CD14-positive monocyte (primary cell): Measurements from ENCODE around the gene MAST4. TPM values are rescaled to one million over a fixed set of nuclear protein-coding genes. Genes with fewer than 3 reads are reported as not detected.

Source experiments
- DNase-seq, 3 donors: peaks; one replicate each; pipeline ENCODE4 v3.0.0-alpha.2; 2011 to 2022
- H2AFZ ChIP-seq: 2 replicates; pipeline ENCODE4 v1.6.0; 2012; ENCODE audit warnings: mild to moderate bottlenecking, low read depth, low read length, inconsistent platforms; ENCODE audit not compliant: insufficient read depth, poor library complexity, severe bottlenecking
- H3K27ac ChIP-seq, 2 donors: 1 replicate in 1 of 2; 2 replicates in 1 of 2; pipeline ENCODE4 v1.5.1; 2012 to 2013; ENCODE audit warnings: low read length in 2 of 2, control low read depth in 1 of 2, inconsistent platforms in 1 of 2, low read depth in 1 of 2, mild to moderate bottlenecking in 1 of 2
- H3K27me3 ChIP-seq, 2 donors: one replicate each; pipeline versions ENCODE4 v1.6.0 to v1.6.1; 2011 to 2013; ENCODE audit warnings: low read length in 2 of 2; ENCODE audit not compliant: control insufficient read depth in 2 of 2, insufficient read depth in 2 of 2
- H3K36me3 ChIP-seq, 2 donors: replicated peaks in 1 of 2; 1 replicate in 1 of 2; 2 replicates in 1 of 2; pipeline versions ENCODE4 v1.5.1 to v1.6.1; 2012 to 2013; ENCODE audit warnings: low read length in 2 of 2, control low read depth in 1 of 2, inconsistent platforms in 1 of 2, mild to moderate bottlenecking in 1 of 2; ENCODE audit not compliant: insufficient read depth in 2 of 2, control insufficient read depth in 1 of 2
- H3K4me1 ChIP-seq, 2 donors: 1 replicate in 1 of 2; 2 replicates in 1 of 2; pipeline versions ENCODE4 v1.5.1 to v1.6.1; 2012 to 2013; ENCODE audit warnings: low read length in 2 of 2, control low read depth in 1 of 2, inconsistent platforms in 1 of 2, mild to moderate bottlenecking in 1 of 2, moderate library complexity in 1 of 2; ENCODE audit not compliant: insufficient read depth in 2 of 2, control insufficient read depth in 1 of 2
- H3K4me2 ChIP-seq: replicated peaks from 2 replicates; pipeline ENCODE3; 2012; ENCODE audit warnings: low read length, moderate library complexity, mild to moderate bottlenecking; ENCODE audit not compliant: poor library complexity, severe bottlenecking; ENCODE audit errors: extremely low read depth
- H3K4me3 ChIP-seq, 3 experiments: fragments of 200-600 bp in 1 of 3; sonication (generic) in 1 of 3; replicated peaks in 1 of 3; 1 replicate in 2 of 3; 2 replicates in 1 of 3; pipeline ENCODE4 v1.5.1; 2011 to 2013; ENCODE audit warnings: low read length in 3 of 3, mild to moderate bottlenecking in 3 of 3, control low read depth in 2 of 3, low read depth in 2 of 3, inconsistent platforms in 1 of 3, moderate library complexity in 1 of 3
- H3K79me2 ChIP-seq: 2 replicates; pipeline ENCODE4 v1.6.0; 2012; ENCODE audit warnings: mild to moderate bottlenecking, control low read depth, inconsistent platforms, low read length, moderate library complexity; ENCODE audit not compliant: insufficient read depth
- H3K9ac ChIP-seq: 2 replicates; pipeline ENCODE4 v1.6.0; 2017; ENCODE audit warnings: low read length, mild to moderate bottlenecking; ENCODE audit not compliant: insufficient read depth, poor library complexity, severe bottlenecking
- H3K9me3 ChIP-seq, 2 donors: replicated peaks in 1 of 2; 1 replicate in 1 of 2; 2 replicates in 1 of 2; pipeline versions ENCODE4 v1.5.1 to v1.6.1; 2012 to 2013; ENCODE audit warnings: low read length in 2 of 2, control low read depth in 1 of 2; ENCODE audit not compliant: control insufficient read depth in 1 of 2, insufficient read depth in 1 of 2
- H4K20me1 ChIP-seq: 2 replicates; pipeline ENCODE4 v1.6.0; 2012; ENCODE audit warnings: mild to moderate bottlenecking, low read length, control low read depth, moderate library complexity; ENCODE audit not compliant: insufficient read depth
- H3K27ac Mint-ChIP-seq, 7 donors: one replicate each; pipeline ENCODE4 v1.8.0; 2020; ENCODE audit warnings: mild to moderate bottlenecking in 7 of 7, mixed read lengths in 7 of 7, moderate library complexity in 6 of 7, inconsistent platforms in 2 of 7
- H3K27me3 Mint-ChIP-seq, 3 donors: one replicate each; pipeline ENCODE4 v1.8.0; 2021 to 2022; ENCODE audit warnings: low read depth in 3 of 3, mild to moderate bottlenecking in 3 of 3, mixed read lengths in 3 of 3, moderate library complexity in 3 of 3, inconsistent platforms in 1 of 3
- H3K36me3 Mint-ChIP-seq, 2 donors: one replicate each; pipeline ENCODE4 v1.8.0; 2020; ENCODE audit warnings: mixed read lengths in 2 of 2, inconsistent platforms in 1 of 2, mild to moderate bottlenecking in 1 of 2
- H3K4me1 Mint-ChIP-seq: one replicate; pipeline ENCODE4 v1.8.0; 2020; ENCODE audit warnings: mild to moderate bottlenecking, mixed read lengths
- H3K4me3 Mint-ChIP-seq, 2 donors: one replicate each; pipeline ENCODE4 v1.8.0; 2020; ENCODE audit warnings: mild to moderate bottlenecking in 2 of 2, mixed read lengths in 2 of 2, moderate library complexity in 1 of 2
- H3K9me3 Mint-ChIP-seq, 7 donors: one replicate each; pipeline ENCODE4 v1.8.0; 2020 to 2022; ENCODE audit warnings: mixed read lengths in 7 of 7, mild to moderate bottlenecking in 6 of 7, moderate library complexity in 6 of 7, inconsistent platforms in 2 of 7
- WGBS: methylation state at CpG from one replicate; pipeline ENCODE4 v1.1.5; 2013; ENCODE audit warnings: missing lambda C conversion rate; ENCODE audit not compliant: insufficient coverage; 5-methylcytosine and 5-hydroxymethylcytosine counted together
- intact Hi-C, 2 donors: fragments of 100-400 bp; cut with micrococcal nuclease; formaldehyde crosslinking; loops; one replicate each; pipeline versions ENCODE4 v1.15.0 to v1.15.1; 2023
- polyA plus RNA-seq, 3 donors: library from polyadenylated mRNA; depleted of rRNA in 1 of 3; unstranded in 2 of 3; stranded (reverse) in 1 of 3; fragments of 300-500 nt in 2 of 3; fragments of >200 nt in 1 of 3; fragmentation: Illumina TruSeq in 2 of 3; gene quantifications; 1 replicate in 2 of 3; 2 replicates in 1 of 3; pipeline ENCODE4 v1.2.3, GENCODE V29; 2012 to 2021
- TF ChIP-seq, protein P1 (sequence below): fragments of 200-600 bp; IDR thresholded peaks from one replicate; pipeline ENCODE4 v1.8.0; 2022; ENCODE audit warnings: antibody characterized with exemption, mild to moderate bottlenecking

Gene MAST4
- polyA plus RNA-seq, 3 donors = 0.03 to 0.24 TPM; not detected in 1

- Histone ChIP-seq H4K20me1 (no peaks in the 10 kb centered on the region), H3K4me1 (no peaks in the 10 kb centered on the region), H3K36me3 (no peaks in the 10 kb centered on the region), H3K27ac (no peak overlapping the region), H3K9me3 (no peaks in the 10 kb centered on the region), H3K4me3 (no peak overlapping the region), H3K27me3 (no peaks in the 10 kb centered on the region), H2AFZ (no peak overlapping the region), H3K4me2 (no peak overlapping the region), H3K79me2 (no peaks in the 10 kb centered on the region), H3K9ac (no peak overlapping the region)
- Mint-ChIP-seq H3K27ac (no peak overlapping the region), H3K4me1 (no peaks in the 10 kb centered on the region), H3K4me3 (no peak overlapping the region), H3K27me3 (peaks cover 1 to 7% (median 3%) of the 10 kb centered on the region in 3 donors), H3K9me3 (peaks cover 0 to 2% (median 0%) of the 10 kb centered on the region in 7 donors), H3K36me3 (no peaks in the 10 kb centered on the region)
- DNase-seq = no peak
- WGBS = 71% methylated on average over 1 of the region's 2 CpGs
- TF ChIP-seq, protein P1, sequence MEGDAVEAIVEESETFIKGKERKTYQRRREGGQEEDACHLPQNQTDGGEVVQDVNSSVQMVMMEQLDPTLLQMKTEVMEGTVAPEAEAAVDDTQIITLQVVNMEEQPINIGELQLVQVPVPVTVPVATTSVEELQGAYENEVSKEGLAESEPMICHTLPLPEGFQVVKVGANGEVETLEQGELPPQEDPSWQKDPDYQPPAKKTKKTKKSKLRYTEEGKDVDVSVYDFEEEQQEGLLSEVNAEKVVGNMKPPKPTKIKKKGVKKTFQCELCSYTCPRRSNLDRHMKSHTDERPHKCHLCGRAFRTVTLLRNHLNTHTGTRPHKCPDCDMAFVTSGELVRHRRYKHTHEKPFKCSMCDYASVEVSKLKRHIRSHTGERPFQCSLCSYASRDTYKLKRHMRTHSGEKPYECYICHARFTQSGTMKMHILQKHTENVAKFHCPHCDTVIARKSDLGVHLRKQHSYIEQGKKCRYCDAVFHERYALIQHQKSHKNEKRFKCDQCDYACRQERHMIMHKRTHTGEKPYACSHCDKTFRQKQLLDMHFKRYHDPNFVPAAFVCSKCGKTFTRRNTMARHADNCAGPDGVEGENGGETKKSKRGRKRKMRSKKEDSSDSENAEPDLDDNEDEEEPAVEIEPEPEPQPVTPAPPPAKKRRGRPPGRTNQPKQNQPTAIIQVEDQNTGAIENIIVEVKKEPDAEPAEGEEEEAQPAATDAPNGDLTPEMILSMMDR = no peak
- intact Hi-C loops = no loop called here
Observed at GRCh38 chr5:66675406-66675805, 79.2 kb downstream of the MAST4 start.

- H3K27ac Mint-ChIP-seq = no peak overlapping the region
- Histone ChIP-seq H3K27ac (no peak overlapping the region), H4K20me1 (no peaks in the 10 kb centered on the region), H3K79me2 (no peaks in the 10 kb centered on the region), H3K9ac (no peak overlapping the region), H3K9me3 (no peaks in the 10 kb centered on the region), H3K27me3 (no peaks in the 10 kb centered on the region), H3K4me3 (no peak overlapping the region), H3K36me3 (no peaks in the 10 kb centered on the region), H3K4me2 (no peak overlapping the region), H3K4me1 (no peaks in the 10 kb centered on the region), H2AFZ (no peak overlapping the region)
- H3K9me3 Mint-ChIP-seq = peaks cover 0 to 2% (median 0%) of the 10 kb centered on the region in 7 donors
- TF ChIP-seq, protein P1 = no peak
- intact Hi-C loops = no loop called here
- 83% methylated on average over 1 of the region's 3 CpGs for WGBS
- no peak overlapping the region for H3K4me3 Mint-ChIP-seq
- DNase-seq = no peak
- no peaks in the 10 kb centered on the region for H3K4me1 Mint-ChIP-seq
- H3K27me3 Mint-ChIP-seq = peaks cover 0 to 9% (median 1%) of the 10 kb centered on the region in 3 donors
- H3K36me3 Mint-ChIP-seq = no peaks in the 10 kb centered on the region
Observed at GRCh38 chr5:66680221-66680620, 84.0 kb downstream of the MAST4 start.
